Sigmoid colon (tissue), 7 donors: ENCODE results near the gene LACTBL1. TPM values are rescaled to one million over a fixed set of nuclear protein-coding genes. Genes with fewer than 3 reads are reported as not detected.

Source experiments
- DNase-seq: peaks from one replicate; pipeline ENCODE4 v3.0.0-alpha.2; 2019
- H3K27ac ChIP-seq, 4 donors: fragments of 200-600 bp; sonication (generic); one replicate each; pipeline ENCODE4 v1.5.1; 2016 to 2019; ENCODE audit warnings: mild to moderate bottlenecking in 1 of 4
- H3K27me3 ChIP-seq, 3 donors: fragments of 200-600 bp; sonication (generic); one replicate each; pipeline ENCODE4 v1.5.1; 2019; ENCODE audit warnings: mild to moderate bottlenecking in 1 of 3
- H3K36me3 ChIP-seq, 4 donors: fragments of 200-600 bp; sonication (generic); one replicate each; pipeline ENCODE4 v1.5.1; 2016 to 2019
- H3K4me1 ChIP-seq, 4 donors: fragments of 200-600 bp; sonication (generic); one replicate each; pipeline ENCODE4 v1.5.1; 2017 to 2019
- H3K4me3 ChIP-seq, 4 donors: fragments of 200-600 bp; sonication (generic); one replicate each; pipeline ENCODE4 v1.5.1; 2017 to 2019; ENCODE audit warnings: mild to moderate bottlenecking in 2 of 4, moderate library complexity in 1 of 4
- H3K9me3 ChIP-seq, 4 donors: fragments of 200-600 bp in 3 of 4; sonication (generic) in 3 of 4; one replicate each; pipeline versions ENCODE4 v1.5.1 to v1.6.1; 2013 to 2019
- EP300 ChIP-seq, 4 donors: sonication (generic); formaldehyde crosslinking; IDR thresholded peaks; one replicate each; pipeline ENCODE4 v1.6.1; 2017; ENCODE audit warnings: antibody characterized with exemption in 4 of 4
- POLR2A ChIP-seq, 2 donors: fragments of 450-650 bp; IDR thresholded peaks; one replicate each; pipeline ENCODE4 v1.6.1; 2016; ENCODE audit warnings: antibody characterized with exemption in 2 of 2, mild to moderate bottlenecking in 2 of 2, moderate library complexity in 2 of 2
- POLR2AphosphoS5 ChIP-seq, 4 donors: sonication (generic); formaldehyde crosslinking; IDR thresholded peaks; one replicate each; pipeline ENCODE4 v1.6.1; 2017; ENCODE audit warnings: antibody characterized with exemption in 4 of 4
- WGBS, 2 donors: extraction: QIAGEN DNeasy Blood & Tissue Kit; methylation state at CpG; one replicate each; pipeline ENCODE4 v1.1.7; 2013; 5-methylcytosine and 5-hydroxymethylcytosine counted together
- intact Hi-C: fragments of 100-400 bp; cut with DNase I; formaldehyde crosslinking; loops from one replicate; pipeline ENCODE4 v1.15.1; 2023
- polyA plus RNA-seq, 3 donors: library from polyadenylated mRNA; stranded (reverse); fragments of 200-250 nt; gene quantifications; one replicate each; pipeline ENCODE4 v1.2.3, GENCODE V29; 2013
- total RNA-seq, 4 donors: library from RNA; depleted of rRNA; stranded (reverse); fragments of >200 nt; gene quantifications; one replicate each; pipeline ENCODE4 v1.1.0, GENCODE V29; 2016
- TF ChIP-seq, protein P1 (sequence below), 4 experiments: fragments of 450-650 bp in 3 of 4; fragments of 200-600 bp in 1 of 4; IDR thresholded peaks; one replicate each; pipeline ENCODE4 v1.5.1; 2016 to 2019; ENCODE audit warnings: antibody characterized with exemption in 4 of 4, mild to moderate bottlenecking in 3 of 4, moderate library complexity in 2 of 4
- donor health status: healthy with polysubstance abuse.
- donor health status: Bipolar disorder and iron deficiency.
- donor health status: healthy.

LACTBL1 gene
- total and polyA plus RNA-seq, 7 donors, result not detected

DNA sequence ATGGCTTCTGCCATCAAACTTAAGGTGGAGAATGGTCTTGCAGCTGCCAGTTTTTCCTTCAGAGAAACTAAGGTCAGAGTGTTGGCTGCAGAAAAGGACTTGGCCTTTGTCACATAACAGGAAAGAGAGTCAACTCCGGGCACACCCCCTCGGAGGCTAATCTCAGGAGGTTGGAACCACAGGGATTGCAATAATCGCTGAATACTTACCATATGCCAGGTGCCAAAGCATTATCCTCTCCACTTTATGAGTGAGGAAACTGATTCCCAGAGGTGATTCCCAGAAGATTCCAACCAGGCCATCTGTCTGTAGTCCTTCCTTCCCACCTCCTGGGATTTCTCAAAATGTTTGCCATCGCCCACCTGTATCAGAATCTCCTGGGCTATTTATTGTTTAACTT, 54.0 kb downstream of the LACTBL1 start:
- no peaks in the 10 kb centered on the region for H3K27me3 ChIP-seq
- H3K4me1 ChIP-seq, result no peaks in the 10 kb centered on the region
- TF ChIP-seq, protein P1, sequence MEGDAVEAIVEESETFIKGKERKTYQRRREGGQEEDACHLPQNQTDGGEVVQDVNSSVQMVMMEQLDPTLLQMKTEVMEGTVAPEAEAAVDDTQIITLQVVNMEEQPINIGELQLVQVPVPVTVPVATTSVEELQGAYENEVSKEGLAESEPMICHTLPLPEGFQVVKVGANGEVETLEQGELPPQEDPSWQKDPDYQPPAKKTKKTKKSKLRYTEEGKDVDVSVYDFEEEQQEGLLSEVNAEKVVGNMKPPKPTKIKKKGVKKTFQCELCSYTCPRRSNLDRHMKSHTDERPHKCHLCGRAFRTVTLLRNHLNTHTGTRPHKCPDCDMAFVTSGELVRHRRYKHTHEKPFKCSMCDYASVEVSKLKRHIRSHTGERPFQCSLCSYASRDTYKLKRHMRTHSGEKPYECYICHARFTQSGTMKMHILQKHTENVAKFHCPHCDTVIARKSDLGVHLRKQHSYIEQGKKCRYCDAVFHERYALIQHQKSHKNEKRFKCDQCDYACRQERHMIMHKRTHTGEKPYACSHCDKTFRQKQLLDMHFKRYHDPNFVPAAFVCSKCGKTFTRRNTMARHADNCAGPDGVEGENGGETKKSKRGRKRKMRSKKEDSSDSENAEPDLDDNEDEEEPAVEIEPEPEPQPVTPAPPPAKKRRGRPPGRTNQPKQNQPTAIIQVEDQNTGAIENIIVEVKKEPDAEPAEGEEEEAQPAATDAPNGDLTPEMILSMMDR (IDR thresholded peaks at IDR 0.05), result no peak
- no peak for TF ChIP-seq POLR2AphosphoS5 (IDR thresholded peaks at IDR 0.05)
- WGBS, 2 donors, result 31 to 79% methylated on average over 4 of the region's 4 CpGs
- H3K4me3 ChIP-seq, result no peak overlapping the region
- H3K9me3 ChIP-seq, result no peaks in the 10 kb centered on the region
- no peaks in the 10 kb centered on the region for H3K36me3 ChIP-seq
- H3K27ac ChIP-seq, result no peak overlapping the region
- intact Hi-C loops, result no loop called here
- DNase-seq, result no peak

- WGBS, 2 donors, result 75 to 84% methylated on average over 5 of the region's 5 CpGs
- intact Hi-C loops, result no loop called here
- TF ChIP-seq EP300 (IDR thresholded peaks at IDR 0.05), result no peak
- TF ChIP-seq POLR2AphosphoS5 (IDR thresholded peaks at IDR 0.05), result no peak
- TF ChIP-seq POLR2A (IDR thresholded peaks at IDR 0.05), result no peak
- TF ChIP-seq, protein P1 (IDR thresholded peaks at IDR 0.05), result no peak
Observed at GRCh38 chr1:22917989-22918388, 54.7 kb downstream of the LACTBL1 start.

GRCh38 chr1:22916471-22916820, 56.2 kb downstream of the LACTBL1 start:
- Histone ChIP-seq H3K4me3 (no peak overlapping the region), H3K36me3 (no peaks in the 10 kb centered on the region), H3K27me3 (no peaks in the 10 kb centered on the region), H3K27ac (no peak overlapping the region), H3K4me1 (no peaks in the 10 kb centered on the region), H3K9me3 (no peaks in the 10 kb centered on the region)
- WGBS, 2 donors, result 30 to 57% methylated on average over 12 of the region's 12 CpGs
- intact Hi-C loops, result no loop called here
- TF ChIP-seq POLR2A (IDR thresholded peaks at IDR 0.05) (no peak), POLR2AphosphoS5 (IDR thresholded peaks at IDR 0.05) (no peak), EP300 (IDR thresholded peaks at IDR 0.05) (no peak)
- TF ChIP-seq, protein P1 (IDR thresholded peaks at IDR 0.05), result no peak
- DNase-seq, result no peak

More at GRCh38 chr1:22917989-22918388, 54.7 kb downstream of the LACTBL1 start:
- no peak overlapping the region for H3K27ac ChIP-seq
- H3K4me1 ChIP-seq, result no peaks in the 10 kb centered on the region
- H3K4me3 ChIP-seq, result no peak overlapping the region
- H3K27me3 ChIP-seq, result no peaks in the 10 kb centered on the region
- H3K36me3 ChIP-seq, result no peaks in the 10 kb centered on the region
- no peak for DNase-seq
- H3K9me3 ChIP-seq, result no peaks in the 10 kb centered on the region

DNA sequence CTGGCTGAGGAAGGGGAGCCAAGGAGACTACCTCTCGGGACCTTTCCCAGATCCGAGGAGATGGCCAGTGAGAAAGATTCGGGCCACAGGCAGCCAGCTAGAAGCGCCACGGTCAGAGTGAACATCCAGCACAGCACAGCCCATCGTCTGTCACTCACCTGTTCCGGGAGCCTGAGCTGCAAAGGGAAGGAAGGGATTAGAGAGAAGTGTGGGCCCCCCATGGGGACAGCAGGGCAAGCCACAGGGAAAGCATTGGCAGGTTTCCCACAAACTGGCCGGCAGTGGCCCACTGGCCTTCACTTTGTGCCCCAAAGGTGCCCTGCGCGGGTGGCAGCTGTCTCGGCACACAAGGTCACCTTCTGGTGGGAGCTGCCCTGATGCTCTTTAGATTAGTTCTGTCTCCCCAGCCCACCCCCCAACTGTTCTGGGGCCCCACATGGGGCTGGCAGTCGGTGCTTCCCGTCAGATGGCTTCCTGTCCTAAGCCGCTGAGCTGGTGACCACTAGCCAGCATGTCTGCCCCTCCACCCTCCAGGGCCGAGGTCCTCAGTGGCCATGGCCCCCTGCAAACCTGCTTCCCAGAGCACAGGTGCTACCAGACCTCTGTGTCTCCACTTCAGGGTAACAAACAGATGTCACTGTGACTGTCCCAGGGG, 56.7 kb downstream of the LACTBL1 start:
- Histone ChIP-seq H3K27ac (no peak overlapping the region), H3K9me3 (no peaks in the 10 kb centered on the region), H3K4me3 (no peak overlapping the region), H3K36me3 (no peaks in the 10 kb centered on the region), H3K27me3 (no peaks in the 10 kb centered on the region), H3K4me1 (no peaks in the 10 kb centered on the region)
- 59% methylated on average over 15 of the region's 15 CpGs for WGBS, 2 donors
- intact Hi-C loops, result no loop called here
- TF ChIP-seq EP300 (IDR thresholded peaks at IDR 0.05), result no peak
- TF ChIP-seq, protein P1 (IDR thresholded peaks at IDR 0.05), result no peak
- no peak for DNase-seq

- H3K4me1 ChIP-seq, result no peaks in the 10 kb centered on the region
- 61 to 75% methylated on average over 7 of the region's 7 CpGs for WGBS, 2 donors
Observed at GRCh38 chr1:22915231-22915630, 57.4 kb downstream of the LACTBL1 start.

More at GRCh38 chr1:22915231-22915630, 57.4 kb downstream of the LACTBL1 start:
- no peaks in the 10 kb centered on the region for H3K36me3 ChIP-seq
- H3K27ac ChIP-seq, result no peak overlapping the region
- H3K9me3 ChIP-seq, result no peaks in the 10 kb centered on the region
- TF ChIP-seq EP300 (IDR thresholded peaks at IDR 0.05), result no peak
- TF ChIP-seq POLR2A (IDR thresholded peaks at IDR 0.05), result no peak
- TF ChIP-seq, protein P1 (IDR thresholded peaks at IDR 0.05), result no peak
- TF ChIP-seq POLR2AphosphoS5 (IDR thresholded peaks at IDR 0.05), result no peak
- no peaks in the 10 kb centered on the region for H3K27me3 ChIP-seq
- intact Hi-C loops, result no loop called here
- no peak overlapping the region for H3K4me3 ChIP-seq
- DNase-seq, result no peak
